Measurements from ENCODE around the gene TMEM17. TPM values are rescaled to one million over a fixed set of nuclear protein-coding genes. Genes with fewer than 3 reads are reported as not detected.

The TMEM17 gene
- total and polyA plus RNA-seq, 2 of the 13 experiments (the other 11 are each of a cell fraction or from before 2014, with no cell fraction given), result 0.22 to 0.50 TPM

DNA sequence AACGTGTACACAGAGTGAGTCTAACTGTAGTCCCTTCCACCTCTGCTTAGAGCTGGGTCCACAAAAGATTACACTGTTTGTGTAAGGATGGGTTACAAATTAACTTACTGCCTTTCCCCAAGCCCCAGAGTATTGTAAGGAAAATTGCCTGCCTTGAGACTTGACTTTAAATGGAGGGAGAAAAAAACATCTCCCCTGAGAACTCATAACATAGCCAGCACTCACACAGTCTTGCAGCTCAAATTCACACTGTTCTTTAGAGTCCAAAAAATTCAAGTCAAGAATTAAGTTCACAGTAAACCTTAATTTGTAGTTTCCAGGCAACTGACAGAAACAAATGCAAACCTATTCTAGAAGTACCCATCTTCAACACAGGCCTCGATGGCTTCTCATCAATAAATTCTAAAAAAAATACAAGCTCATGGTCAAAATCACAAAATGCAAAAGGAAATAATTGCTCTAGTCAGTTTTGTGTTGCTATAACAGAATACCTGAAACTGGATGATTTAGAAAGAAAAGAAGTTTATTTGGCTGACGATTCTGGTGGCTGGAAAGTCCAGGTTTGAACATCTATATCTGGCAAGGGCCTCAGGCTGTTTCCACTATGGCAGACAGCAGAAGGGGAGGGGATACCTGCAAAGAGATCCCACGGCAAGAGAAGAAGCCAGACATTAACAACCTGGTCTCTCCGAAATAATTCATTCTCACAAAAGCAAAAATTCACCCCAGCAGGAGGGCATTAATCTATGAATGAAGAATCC lies 34.6 kb upstream of the TMEM17 start (continued):
- TF ChIP-seq, protein P1, sequence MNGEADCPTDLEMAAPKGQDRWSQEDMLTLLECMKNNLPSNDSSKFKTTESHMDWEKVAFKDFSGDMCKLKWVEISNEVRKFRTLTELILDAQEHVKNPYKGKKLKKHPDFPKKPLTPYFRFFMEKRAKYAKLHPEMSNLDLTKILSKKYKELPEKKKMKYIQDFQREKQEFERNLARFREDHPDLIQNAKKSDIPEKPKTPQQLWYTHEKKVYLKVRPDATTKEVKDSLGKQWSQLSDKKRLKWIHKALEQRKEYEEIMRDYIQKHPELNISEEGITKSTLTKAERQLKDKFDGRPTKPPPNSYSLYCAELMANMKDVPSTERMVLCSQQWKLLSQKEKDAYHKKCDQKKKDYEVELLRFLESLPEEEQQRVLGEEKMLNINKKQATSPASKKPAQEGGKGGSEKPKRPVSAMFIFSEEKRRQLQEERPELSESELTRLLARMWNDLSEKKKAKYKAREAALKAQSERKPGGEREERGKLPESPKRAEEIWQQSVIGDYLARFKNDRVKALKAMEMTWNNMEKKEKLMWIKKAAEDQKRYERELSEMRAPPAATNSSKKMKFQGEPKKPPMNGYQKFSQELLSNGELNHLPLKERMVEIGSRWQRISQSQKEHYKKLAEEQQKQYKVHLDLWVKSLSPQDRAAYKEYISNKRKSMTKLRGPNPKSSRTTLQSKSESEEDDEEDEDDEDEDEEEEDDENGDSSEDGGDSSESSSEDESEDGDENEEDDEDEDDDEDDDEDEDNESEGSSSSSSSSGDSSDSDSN (CRISPR knock-in tag; IDR thresholded peaks at IDR 0.05), result no peak
- TF ChIP-seq GATAD2A (CRISPR knock-in tag; IDR thresholded peaks at IDR 0.05), result peak; percentile 97
- TF ChIP-seq, protein P2, sequence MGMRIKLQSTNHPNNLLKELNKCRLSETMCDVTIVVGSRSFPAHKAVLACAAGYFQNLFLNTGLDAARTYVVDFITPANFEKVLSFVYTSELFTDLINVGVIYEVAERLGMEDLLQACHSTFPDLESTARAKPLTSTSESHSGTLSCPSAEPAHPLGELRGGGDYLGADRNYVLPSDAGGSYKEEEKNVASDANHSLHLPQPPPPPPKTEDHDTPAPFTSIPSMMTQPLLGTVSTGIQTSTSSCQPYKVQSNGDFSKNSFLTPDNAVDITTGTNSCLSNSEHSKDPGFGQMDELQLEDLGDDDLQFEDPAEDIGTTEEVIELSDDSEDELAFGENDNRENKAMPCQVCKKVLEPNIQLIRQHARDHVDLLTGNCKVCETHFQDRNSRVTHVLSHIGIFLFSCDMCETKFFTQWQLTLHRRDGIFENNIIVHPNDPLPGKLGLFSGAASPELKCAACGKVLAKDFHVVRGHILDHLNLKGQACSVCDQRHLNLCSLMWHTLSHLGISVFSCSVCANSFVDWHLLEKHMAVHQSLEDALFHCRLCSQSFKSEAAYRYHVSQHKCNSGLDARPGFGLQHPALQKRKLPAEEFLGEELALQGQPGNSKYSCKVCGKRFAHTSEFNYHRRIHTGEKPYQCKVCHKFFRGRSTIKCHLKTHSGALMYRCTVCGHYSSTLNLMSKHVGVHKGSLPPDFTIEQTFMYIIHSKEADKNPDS (CRISPR knock-in tag; IDR thresholded peaks at IDR 0.05), result peak; percentile 97
- no peak for TF ChIP-seq ZNF660 (CRISPR knock-in tag; IDR thresholded peaks at IDR 0.05; ENCODE audit: borderline replicate concordance, low read depth)
- no peak for TF ChIP-seq JDP2 (CRISPR knock-in tag; IDR thresholded peaks at IDR 0.05; ENCODE audit: borderline replicate concordance)
- TF ChIP-seq ZNF224 (CRISPR knock-in tag; IDR thresholded peaks at IDR 0.05), result no peak
- peak; percentile 82; the same call in 1 of the 2 replicates for TF ChIP-seq FOXO1 (CRISPR knock-in tag; IDR thresholded peaks at IDR 0.05)
- no peak for TF ChIP-seq SKI (IDR thresholded peaks at IDR 0.05; ENCODE audit: partially characterized antibody)
- no peak for TF ChIP-seq U2AF1 (optimal IDR thresholded peaks at IDR 0.05; ENCODE audit: low read depth, low read length)
- no peak for TF ChIP-seq ZKSCAN1 (IDR thresholded peaks at IDR 0.05; ENCODE audit: low read length)
- no peak; the same call in 1 of the 2 replicates for TF ChIP-seq KDM4B (CRISPR knock-in tag; IDR thresholded peaks at IDR 0.05)
- TF ChIP-seq PAF1 (CRISPR knock-in tag; IDR thresholded peaks at IDR 0.05), result no peak
- no peak for TF ChIP-seq ZEB1 (IDR thresholded peaks at IDR 0.05; ENCODE audit: insufficient replicate concordance, low read depth)
- peak; percentile 38; the same call in 1 of the 2 replicates for TF ChIP-seq GATA4 (IDR thresholded peaks at IDR 0.05; ENCODE audit: borderline replicate concordance, low read depth)
- TF ChIP-seq, protein P3, sequence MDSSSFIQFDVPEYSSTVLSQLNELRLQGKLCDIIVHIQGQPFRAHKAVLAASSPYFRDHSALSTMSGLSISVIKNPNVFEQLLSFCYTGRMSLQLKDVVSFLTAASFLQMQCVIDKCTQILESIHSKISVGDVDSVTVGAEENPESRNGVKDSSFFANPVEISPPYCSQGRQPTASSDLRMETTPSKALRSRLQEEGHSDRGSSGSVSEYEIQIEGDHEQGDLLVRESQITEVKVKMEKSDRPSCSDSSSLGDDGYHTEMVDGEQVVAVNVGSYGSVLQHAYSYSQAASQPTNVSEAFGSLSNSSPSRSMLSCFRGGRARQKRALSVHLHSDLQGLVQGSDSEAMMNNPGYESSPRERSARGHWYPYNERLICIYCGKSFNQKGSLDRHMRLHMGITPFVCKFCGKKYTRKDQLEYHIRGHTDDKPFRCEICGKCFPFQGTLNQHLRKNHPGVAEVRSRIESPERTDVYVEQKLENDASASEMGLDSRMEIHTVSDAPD (CRISPR knock-in tag; IDR thresholded peaks at IDR 0.05), result no peak
- TF ChIP-seq CEBPG (CRISPR knock-in tag; IDR thresholded peaks at IDR 0.05), result peak; percentile 72
- TF ChIP-seq ZNF576 (CRISPR knock-in tag; IDR thresholded peaks at IDR 0.05), result no peak
- peak; percentile 42; the same call in 1 of the 2 replicates for TF ChIP-seq ARID3A (IDR thresholded peaks at IDR 0.05; ENCODE audit: low read depth, low read length)
- no peak for TF ChIP-seq RNF2 (conservative IDR thresholded peaks at IDR 0.05; ENCODE audit: low read depth)
- TF ChIP-seq ZNF720 (CRISPR knock-in tag; IDR thresholded peaks at IDR 0.05), result no peak
- TF ChIP-seq ZIK1 (CRISPR knock-in tag; IDR thresholded peaks at IDR 0.05; ENCODE audit: borderline replicate concordance, low read depth), result no peak
- TF ChIP-seq ZSCAN31 (CRISPR knock-in tag; IDR thresholded peaks at IDR 0.05; ENCODE audit: low read depth), result 0 out of 2 replicates have a peak, but pooled peaks have one; percentile 31
- TF ChIP-seq NFKB2 (CRISPR knock-in tag; IDR thresholded peaks at IDR 0.05; ENCODE audit: borderline replicate concordance), result no peak
